ENCODE results near the gene PLG.
"Not testable (repeated sequence)": the region's sequence is repeated elsewhere in the genome, so short reads cannot be mapped to it uniquely, and the experiment has no call there.

GRCh38 chr6:160664198-160664597 lies 37.8 kb upstream of the PLG start, which contains the start of gene LPA:
- TF ChIP-seq CTCF, POLR2A (IDR thresholded peaks at IDR 0.05): not testable (repeated sequence)
